ENCODE measurements around the gene VGLL2.

- TF ChIP-seq CTCF (IDR thresholded peaks at IDR 0.05) (no peak), POLR2AphosphoS5 (IDR thresholded peaks at IDR 0.05; ENCODE audit: low read depth, low read length) (no peak), TCF7L2 (IDR thresholded peaks at IDR 0.05; ENCODE audit: low read depth, low read length) (no peak)
Observed at GRCh38 chr6:117298941-117299340, 33.6 kb downstream of the VGLL2 start.

Data from Panc1 (cell line).